Daoy (cell line): ENCODE data around the gene GPC6. TPM values are rescaled to one million over a fixed set of nuclear protein-coding genes. Genes with fewer than 3 reads are reported as not detected.

Source experiments
- DNase-seq: peaks from one replicate; pipeline ENCODE4 v3.0.0-alpha.2; 2015; ENCODE audit warnings: low read depth
- total RNA-seq: library from RNA; depleted of rRNA; stranded (reverse); fragments of >200 nt; shearing (Covaris generic); gene quantifications from 2 replicates; pipeline ENCODE4 v1.2.3, GENCODE V29; 2014

Gene GPC6
- total RNA-seq, 1 experiment from 2014 or later, result 1.1 TPM

DNA sequence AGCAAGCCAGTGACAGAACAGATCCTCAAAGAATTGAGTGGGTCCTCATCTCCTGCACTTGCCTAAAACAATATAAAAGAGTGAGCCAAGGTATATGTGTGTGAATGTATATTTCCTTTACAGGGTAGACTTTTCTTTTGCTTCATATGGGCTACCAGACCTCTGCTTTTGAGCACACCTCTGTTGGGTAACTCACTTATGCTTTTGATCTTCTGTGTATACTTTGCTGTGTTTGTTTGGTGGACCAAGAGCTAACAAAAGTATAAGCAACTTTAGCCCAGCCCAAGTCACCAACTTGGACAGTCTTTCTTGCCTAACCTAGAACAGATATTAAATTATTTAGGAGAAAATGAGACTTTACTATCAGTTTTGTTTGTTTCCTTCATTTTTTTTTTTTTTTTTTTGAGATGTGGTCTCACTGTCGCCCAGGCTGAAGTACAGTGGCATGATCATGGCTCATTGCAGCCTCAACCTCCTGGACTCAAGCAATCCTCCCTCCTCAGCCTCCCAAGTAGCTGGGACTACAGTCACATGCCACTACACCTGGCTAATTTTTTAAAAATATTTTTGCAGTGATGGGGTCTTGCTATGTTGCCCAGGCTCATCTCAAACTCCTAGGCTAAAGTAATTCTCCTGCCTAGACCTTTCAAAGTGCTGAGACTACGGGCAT, 739.8 kb downstream of the GPC6 start:
- DNase-seq, result no peak

DNA sequence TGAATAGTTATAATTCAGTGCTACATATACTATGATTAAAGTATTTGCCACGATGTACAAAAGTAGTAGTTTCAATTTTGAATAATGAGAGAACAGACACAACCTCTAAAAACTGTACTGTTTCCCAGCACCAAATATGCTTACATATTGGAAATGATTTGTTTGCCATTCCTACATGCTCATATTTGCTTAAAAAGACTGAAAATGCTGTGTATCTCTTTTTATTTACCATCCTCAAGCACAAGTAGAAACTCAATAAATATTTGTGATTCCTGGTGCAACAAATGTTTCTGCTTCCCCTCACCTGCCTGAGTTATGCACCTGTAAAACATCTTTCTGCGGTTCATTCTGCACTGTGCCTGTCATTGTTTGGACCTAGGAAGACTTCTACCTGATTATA, 740.7 kb downstream of the GPC6 start:
- no peak for DNase-seq

DNA sequence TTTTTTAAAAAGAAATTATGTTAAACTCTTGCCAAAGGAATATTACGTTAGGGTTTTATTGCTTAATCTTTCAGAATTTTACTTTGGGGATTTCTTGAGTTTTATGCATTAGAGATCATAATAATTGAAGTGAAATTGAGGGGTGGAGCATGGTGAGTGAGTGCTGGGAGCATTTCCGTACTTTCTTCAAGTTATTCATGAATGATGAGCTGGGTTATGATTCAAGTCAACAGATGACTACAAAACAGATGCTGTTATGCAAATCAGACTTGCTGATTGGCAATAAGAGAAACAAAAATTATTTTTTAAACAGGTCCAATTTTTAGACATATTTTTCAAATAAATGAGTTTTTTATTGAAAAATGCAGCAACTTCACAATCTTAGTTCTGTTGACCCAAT, 748.6 kb downstream of the GPC6 start:
- DNase-seq, result no peak

DNA sequence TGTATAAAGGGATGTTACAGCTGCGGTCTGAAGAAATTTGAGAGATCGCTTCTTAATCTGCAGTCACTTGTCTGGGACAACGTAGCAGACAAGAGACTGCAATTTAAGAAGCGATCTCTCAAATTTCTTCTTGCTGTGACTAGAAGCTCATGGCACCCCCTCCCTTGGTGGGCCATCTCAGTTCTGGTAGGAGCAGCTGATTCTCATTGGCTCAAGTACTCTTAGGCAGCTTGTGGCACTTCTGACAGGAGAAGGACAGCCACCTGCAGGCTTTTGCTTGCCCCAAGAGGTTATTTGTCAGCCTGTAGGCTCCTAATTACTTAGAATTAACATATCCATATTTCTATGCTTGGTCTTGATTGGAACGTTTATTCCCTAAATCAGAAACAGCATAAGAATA, 749.9 kb downstream of the GPC6 start:
- no peak for DNase-seq

DNA sequence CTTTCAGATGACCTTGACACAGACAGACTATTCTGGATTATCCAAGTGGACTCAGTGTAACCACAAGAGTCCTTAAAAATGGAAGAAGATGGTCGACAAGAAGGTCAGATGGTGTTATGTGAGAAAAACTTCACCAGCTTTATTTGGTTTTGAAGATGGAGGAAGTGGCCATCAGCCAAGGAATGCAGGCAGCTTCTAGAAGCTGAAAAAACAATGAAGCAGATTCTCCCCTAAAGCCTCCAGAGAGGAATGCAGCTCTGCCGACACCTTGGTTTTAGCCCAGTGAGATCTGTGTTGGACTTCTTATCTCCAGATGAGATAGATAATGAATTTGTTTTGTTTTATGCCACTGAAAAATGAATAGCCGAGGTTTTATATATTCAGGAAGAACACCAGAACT, 751.4 kb downstream of the GPC6 start:
- no peak for DNase-seq

DNA sequence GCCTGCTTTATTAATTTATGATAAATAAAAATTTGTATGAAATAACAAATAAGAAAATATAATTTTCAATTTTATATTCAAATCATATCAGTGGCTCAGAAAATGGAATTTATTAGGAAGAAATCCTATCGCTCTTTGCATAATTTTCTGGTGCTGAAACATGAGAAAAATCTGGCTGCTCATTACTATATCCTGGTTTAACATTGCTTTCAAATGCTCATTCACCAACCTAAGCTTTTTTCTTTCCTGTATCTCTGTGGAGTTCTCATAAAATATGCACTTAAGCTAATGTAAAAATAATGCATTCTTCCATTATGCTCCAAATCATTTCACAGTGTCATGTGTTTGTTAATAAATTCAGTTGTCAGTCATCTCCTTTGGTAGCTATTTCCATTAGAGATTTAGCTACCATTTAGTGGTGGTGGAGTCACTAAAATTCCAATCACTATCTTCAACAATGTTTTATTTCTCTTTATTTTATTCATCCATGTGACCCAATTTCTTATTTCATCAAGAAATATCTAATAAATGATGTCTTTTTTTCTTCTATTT, 754.9 kb downstream of the GPC6 start:
- no peak for DNase-seq

DNA sequence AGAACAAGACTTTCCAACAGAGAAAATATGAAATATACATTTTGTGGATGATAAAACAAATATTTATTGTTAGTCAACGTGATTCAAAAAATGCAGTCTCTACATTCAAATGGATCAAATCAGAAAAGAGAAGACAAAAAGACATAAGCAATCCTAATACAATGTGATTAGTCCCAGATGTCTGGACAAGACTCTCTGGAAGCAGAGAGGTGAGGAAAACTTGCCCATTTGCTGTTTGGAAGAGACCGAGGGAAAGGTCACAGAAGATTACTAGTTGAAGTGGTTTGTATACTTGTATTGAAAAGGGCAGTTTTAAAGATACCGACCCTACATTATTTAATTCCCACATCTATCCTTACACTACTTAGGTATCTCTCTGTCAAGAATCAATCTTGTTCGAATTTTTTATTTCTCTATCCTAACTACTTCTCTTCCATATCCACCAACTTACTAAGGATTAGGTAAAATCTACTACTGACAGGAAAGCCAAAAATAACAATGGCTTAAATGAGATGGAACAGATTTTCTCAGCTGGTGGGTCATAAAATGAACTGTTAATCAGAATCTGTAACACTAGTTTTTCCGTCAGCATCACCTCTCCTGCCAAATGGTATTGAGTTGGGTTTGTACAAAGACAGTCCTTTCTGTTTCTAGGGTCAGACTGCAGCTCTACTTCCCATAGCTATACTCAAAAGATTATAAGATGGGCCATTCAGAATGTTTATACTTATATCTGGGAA, 755.7 kb downstream of the GPC6 start:
- DNase-seq, result no peak

DNA sequence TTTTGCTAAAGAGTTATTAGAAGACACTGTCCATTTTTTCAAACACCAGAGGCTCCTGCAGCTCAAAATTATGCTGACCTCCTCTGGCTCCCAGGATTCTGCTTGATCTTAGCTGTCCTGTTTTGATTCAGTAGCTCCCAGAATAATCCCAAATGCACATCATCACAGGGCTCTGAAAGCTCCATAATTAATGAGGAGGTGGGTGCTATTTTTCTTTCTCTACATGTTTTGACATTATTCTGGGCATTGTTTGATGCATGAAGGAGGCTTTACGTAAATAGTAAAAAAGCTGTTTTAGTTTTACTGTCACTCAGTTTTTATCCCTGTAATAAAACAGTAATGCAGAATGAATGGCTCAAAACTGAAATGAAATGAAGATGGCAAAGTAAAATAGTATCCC, 757.4 kb downstream of the GPC6 start:
- DNase-seq, result no peak

DNA sequence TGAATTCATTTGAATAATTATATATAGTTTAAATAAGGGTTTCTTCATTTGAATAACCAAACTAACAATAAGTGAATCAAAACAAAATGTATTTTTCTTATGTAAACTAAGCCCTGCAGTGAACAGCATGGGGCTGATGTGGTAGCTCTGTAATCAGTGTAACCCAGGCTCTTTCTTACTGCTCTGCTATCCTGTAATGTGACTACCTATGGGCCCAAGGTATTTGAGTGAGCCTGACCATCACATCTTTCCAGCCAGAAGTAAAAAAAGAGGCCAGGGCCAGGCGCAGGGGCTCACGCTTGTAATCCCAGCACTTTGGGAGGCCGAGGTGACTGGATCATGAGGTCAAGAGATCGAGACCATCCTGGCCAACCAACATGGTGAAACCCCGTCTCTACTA, 758.3 kb downstream of the GPC6 start:
- DNase-seq, result no peak

DNA sequence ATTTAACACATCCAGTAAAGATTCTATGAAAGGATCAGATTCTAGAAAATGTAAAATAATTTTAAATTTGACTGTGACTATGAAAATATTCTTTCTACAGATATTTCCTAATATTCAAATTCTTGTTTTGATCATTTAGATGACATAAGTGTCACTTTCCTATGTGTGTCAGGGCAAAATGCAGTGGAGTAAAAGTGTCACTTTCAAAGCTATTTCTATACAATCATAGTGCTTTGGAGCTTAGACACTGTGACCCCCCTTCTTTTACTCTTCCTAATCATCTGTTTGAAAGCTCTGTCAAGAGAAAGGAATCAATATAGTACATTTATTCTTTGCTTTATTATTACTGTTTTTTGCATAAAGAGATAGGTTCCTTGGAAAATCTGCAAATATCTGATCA, 760.9 kb downstream of the GPC6 start:
- DNase-seq, result no peak

DNA sequence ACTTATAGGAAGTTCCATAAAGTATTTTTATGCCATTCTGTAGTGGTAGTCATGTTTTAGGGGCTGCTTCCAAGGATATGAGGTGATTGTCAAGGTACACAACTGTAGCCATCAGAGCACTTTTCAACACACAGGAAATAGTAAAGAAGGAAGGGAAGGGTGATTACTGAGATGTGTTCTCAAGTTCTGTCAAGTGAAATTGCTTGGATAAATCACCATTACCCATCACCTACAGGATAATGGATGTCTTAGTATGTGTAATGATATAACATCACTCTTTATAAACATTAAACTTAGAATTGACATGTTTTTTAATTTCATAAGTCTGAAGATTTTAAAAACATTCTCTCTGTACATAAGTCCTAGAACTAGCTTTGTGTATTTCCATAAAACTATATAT, 765.0 kb downstream of the GPC6 start:
- no peak for DNase-seq

DNA sequence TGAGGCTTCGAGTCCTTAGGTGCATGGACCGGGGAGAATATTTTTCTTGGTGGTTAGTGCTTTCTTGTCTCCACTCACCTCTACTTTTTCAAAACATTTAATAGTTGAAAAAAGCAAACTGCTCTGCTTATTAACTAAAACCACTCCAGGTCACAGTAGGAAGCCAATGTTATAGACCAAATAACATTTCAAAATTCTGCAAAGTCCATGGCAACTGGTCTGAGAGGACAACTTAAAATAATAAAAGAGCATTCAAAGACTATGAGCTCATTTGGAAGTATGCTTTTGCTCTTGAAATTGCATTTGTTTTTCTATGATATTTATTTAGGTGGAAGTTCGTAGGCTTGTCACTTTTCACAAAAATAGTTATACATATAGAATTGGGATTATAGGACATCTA, 769.9 kb downstream of the GPC6 start:
- no peak for DNase-seq

DNA sequence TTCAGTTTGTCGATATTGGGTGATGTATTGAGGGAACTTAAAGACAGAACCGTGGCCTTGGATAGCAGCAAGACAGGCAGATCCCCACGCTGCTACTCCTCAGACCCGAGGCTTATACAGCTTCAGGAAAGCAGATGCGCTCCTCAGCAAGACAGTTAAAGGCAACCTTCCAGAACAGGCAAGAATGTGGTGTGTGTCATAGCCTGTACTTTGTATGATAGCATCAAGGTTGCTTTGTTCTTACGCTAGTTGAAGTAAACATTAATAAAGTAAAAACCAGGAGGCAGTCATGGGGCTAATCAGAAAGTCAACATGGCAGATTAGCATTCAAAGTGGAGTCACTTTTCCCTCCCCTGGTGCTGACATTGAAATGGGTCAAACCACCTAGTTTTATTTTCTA, 779.7 kb downstream of the GPC6 start:
- no peak for DNase-seq

DNA sequence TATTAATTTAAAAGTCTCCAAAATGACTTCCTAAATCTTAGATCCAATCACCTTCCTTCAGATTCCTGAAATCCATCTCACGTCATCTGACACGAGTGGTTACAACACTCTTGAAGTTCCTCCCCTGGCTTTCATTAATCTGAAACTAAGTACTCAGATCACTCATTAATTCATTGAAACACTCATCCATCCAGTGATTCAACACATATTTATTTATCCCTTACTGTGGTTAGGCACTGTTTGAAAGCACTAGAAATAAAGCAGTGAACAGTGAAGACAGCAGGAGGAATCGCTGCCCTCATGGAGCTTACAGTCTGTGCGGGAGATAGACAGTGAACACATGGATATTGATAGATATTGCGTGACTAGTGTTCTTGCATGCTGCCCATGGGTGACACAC, 780.5 kb downstream of the GPC6 start:
- DNase-seq, result no peak

DNA sequence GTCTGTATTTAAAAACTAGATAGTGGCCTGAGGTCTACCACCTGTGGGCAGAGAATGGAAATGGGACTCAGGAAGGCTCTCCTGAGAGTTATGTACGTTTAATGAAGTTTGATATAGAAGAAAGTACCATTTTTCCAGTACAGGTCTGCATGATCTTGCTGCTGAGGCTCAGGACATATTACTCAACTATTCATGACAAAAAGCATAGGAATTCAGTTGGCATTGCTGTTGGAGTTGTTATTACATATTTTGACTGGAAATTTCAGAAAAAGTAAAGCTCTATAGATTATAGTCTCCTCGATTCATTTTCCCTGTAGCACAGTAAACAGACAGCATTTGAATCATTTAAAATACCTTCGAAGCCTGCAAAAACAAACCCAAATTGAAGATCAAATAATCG, 783.1 kb downstream of the GPC6 start:
- no peak for DNase-seq

DNA sequence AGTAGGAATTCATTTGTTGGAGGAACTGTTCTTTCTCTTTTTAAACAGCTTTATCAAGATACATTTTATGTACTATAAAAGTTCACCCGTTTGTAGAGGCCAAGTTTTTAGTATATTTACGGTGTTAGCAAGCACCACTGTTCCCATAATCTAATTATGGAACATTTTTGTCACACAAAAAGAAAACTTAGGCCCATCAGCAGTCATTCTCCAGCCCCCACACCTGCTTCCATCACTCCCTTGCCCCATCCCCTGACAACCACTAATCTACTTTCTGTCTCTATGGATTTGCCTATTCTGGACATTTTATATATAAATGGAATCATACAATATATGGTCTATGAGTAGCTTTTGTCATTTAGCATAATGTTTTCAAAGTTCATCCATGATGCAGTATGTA, 787.9 kb downstream of the GPC6 start:
- DNase-seq, result no peak

DNA sequence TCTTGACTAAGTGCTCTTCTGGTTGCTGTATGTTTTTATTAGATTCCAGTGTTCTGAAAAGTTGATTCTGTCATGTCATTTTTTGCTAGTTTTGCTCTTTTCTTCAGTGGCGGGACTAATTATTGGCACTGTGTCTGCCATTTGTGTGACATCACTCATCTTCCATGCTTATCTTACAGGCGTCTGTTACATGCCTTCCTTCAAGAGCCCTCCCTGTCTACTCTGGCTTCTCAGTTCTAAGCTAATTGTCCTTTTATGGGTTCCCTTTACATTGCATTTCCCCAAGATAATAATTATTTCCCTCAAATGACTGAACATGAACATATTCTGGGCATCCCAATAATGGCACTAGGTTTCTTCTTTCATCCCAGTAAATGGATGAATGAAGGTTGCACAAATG, 793.8 kb downstream of the GPC6 start:
- no peak for DNase-seq

DNA sequence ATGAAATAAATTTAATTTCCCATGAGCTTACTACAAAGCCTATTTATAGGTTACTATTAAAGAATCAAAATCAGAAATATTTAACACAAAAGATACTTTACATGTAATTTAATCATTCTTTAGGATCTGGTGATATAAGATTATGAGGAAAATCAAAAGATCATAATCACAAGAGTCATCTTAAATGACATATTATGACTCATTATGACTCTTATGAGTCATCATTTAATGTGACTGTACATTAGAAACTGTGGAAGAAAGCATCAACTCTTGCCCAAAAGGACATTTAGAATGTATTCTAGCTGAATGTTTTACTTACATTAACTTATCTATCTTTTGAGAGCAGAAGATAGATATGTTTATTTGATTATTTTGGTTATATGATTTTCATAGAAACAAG, 794.2 kb downstream of the GPC6 start:
- peak; percentile 2 for DNase-seq

DNA sequence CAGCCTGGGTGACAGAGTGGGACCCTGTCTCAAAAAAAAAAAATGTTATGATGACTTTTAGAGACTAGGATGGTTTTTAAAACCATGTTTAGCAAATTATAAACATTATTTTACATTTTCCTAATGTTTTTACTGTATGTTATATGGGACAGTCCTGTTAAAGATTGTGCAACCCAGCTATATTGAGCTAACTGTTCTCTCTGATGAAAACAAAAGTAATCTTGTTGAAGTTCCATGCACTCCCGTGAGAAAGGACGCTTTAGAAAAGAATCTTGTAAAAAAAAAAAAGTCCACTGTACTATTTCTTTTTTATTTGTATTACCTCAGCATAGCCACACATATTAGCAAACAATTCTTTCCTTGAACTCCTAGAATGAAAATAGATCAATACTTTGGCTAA, 801.6 kb downstream of the GPC6 start:
- DNase-seq, result no peak

DNA sequence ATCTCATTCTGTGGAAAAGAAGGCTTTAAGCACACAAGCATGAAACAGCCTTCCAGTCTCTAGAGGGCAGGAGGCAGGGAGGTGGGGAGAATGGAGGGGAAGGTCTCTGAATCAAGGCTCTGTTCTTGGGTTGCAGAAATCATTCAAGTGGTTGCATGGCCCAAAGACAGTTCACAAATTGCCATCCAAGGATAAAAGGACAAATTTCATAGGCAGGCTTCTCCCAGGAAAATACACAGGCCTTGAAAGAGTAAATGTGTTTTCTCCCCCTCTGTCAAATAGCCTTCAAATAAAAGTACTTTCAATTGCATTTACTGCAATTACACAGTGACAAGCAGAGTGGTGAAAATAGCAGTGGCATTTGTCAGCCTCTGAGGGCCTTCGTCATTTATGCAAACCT, 802.0 kb downstream of the GPC6 start:
- no peak for DNase-seq

DNA sequence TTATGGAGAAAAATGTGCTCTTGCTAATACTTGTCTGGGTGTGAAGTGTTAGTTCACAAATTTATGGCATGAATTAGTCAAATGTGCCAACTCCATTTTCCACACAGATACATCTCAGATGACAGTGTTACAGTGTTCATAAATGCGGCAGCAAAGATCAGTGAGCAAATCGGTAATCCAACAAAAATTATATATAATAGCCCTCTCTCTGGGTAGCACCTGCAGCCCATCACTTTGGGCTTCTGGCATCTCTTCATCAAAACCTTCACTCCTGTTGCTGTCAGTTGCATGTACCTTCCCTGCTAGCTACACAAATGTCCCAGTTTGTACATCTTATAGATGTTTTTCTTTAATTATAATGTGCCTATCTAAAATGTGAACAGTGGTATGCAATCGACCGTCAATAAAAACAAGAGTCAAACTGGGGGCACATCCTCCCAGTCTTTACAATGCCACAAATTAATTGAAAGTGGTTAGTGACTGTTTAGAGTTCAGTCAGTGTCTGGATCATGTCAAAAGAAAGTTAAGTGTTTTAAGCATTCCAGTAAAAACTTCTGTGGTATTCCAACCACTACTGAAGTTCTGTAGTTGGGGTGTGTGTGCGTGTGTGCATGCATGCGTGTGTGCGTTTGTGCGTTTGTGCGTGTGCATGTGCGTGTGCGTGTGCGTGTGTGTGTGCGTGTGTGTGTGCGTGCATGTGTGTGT, 804.0 kb downstream of the GPC6 start:
- DNase-seq, result no peak

DNA sequence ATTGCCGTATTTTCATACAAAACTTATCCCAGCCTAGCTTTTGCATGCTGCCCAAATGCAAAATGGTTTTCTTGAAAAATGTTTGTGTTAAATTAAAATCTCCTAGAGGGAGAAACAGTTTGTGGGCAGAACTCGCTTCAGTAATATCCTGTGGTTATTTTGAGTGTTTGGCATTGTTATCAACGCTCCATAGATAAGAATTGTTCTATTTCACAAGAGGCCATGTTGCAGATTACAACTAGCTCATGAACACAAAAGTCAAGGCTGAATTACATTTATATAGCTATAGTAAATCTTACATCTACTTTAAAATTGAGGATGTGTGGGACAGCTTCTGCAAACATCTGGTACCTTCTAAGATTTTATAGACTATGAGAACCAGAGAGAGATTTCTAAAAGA, 805.0 kb downstream of the GPC6 start:
- no peak for DNase-seq

DNA sequence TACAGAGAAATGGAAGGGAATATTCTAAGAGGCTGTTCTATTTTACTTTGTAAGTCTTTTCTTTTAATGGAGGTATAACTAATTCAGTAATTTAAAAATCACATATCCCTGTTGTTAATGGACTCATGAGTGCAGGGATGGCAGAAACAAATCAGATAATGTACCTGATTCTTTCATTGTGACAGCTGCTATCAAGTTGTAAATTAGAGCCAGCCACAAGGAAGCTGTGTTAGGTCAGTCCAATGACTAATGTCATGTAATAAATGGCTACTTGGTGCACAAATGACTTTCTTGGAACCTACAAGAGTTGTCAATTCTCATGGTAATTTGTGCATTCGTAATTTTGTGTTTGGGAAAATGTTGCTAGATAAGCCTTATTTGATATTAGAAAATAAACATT, 806.5 kb downstream of the GPC6 start:
- no peak for DNase-seq
